Fibroblast of skin of right quadriceps (primary cell): ENCODE measurements around the gene NDP.
"Not testable (repeated sequence)": the region's sequence is repeated elsewhere in the genome, so short reads cannot be mapped to it uniquely, and the experiment has no call there.

ENCODE experiments used
- DNase-seq: peaks from one replicate; pipeline ENCODE4 v3.0.0-alpha.2; 2013

Gene NDP

DNA sequence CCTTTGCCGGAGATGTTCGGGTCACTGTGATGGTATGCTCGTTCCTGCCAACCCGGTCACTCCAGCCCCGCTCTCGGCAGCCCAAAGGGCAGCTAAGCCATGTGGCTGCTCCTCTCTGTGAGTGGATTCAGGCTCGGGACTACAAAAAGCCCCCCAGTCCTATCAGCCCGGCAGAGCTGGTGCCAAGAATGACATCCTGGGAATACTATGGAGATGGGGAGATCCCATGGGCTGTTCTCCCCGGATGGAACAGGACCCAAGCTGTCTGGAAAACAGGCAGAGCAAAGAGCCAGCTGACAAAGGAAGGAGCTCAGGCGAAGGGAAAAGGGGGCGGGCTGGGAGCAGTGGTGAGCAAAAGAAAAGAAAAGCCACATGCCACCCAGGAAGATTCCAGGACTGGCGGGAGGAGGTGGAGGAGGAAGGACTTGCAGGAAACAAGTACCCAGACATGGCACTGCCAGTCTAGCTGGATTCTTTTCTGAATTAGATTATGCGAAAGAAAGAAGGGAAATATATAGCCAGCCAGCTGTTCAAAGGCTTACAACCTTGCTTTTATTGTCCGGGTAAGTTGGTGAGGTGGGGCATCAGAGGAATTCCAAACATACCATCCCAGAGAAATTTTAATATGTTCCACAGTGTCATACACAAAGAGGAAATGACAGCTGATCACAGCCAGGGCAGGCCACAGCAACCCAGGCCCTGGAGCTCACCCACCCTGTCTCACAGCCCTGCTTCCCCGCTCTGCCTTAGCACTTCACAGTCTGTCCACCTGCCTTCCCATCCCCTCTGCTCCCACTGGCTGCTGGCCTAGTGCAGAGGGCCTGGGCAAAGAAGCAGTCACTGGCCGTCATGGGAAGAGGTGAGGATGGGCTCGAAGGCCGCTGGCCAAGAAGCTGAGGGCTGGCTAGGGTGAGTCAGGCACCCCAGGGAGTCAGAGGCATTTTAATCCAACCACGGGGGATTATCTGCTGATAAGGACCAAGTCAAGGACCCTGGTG is 3.4 kb downstream of the NDP start:
- DNase-seq, result peak; percentile 45

GRCh38 chrX:43968359-43968781 is 4.8 kb downstream of the NDP start:
- DNase-seq, result no peak

DNA sequence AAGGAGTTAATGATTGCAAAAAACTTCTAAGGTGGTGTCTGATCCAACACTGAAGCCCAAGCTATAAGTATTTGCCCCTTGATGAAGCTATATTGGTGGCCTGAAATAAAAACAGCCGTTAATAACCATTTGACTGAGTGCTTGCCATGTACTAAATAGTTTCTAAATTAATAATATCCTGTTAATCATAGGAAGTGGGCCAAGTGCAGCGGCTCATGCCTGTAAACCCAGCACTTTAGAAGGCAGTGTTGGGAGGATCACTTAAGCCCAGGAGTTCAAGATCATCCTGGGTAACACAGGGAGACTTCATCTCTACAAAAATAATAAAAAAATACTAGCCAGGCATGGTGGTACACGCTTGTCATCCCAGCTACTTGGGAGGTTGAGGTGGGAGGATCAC is 8.3 kb downstream of the NDP start:
- DNase-seq, result no peak

- DNase-seq, result no peak
Measured at GRCh38 chrX:43963726-43964125, 9.5 kb downstream of the NDP start.

GRCh38 chrX:43962636-43963035 is 10.6 kb downstream of the NDP start:
- no peak for DNase-seq

DNA sequence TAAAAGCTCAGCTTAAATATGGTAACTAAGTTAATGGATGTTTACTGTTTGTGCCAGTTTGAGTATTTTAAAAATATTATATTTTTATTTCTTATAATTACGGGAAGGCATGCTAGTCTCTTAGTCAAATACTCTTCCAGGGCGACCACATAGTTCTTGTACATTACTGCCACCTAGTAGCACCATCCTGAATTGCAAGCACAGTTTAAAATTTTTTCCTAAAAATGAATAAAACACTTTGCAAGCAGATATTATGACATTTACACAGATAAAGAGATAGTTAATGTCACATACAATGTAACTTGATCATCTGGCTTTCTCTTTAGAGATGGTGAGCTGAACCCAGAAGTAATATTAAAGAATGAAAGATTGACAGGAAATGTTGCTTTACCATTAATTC is 11.5 kb downstream of the NDP start:
- no peak for DNase-seq

GRCh38 chrX:43958529-43958928 is 14.7 kb downstream of the NDP start:
- peak; percentile 78 for DNase-seq

DNA sequence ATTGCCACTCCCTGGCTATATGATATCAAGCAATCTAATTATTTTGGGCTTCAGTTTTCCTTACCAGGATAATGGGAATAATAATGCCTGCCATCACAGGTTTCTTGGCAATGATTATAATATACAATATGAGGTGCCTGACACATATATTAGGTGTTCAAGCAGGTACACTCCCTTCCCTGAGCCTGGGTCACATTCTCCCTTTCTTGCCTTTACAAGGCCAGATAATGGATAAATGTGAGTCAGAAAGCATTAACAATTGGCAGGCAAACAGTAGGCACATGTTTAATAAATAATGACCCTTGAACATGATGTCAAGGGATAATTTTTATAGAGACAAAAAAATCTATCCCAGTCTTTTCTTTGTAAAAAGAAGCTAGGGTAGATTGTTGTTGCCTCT is 17.2 kb downstream of the NDP start:
- no peak for DNase-seq

DNA sequence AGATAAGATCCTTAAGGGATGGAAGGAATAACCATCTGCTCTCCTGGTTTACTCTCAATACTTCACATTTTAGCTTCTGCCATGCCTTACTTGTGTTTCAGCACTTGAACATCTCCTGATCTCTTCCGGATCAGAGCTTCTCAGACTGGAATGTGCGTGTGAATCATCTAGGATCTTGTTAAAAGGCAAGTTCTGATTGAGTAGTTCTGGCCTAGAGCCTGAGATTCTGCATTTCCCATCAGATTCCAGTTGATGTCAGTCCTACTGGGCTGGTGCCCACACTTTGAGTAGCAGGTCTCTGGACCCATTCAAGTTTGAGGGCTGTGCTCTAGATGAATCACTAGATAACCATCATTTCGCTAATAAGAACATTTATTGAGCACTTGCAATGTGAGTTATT is 20.0 kb downstream of the NDP start:
- no peak for DNase-seq

GRCh38 chrX:43949669-43950068 is 23.5 kb downstream of the NDP start:
- DNase-seq, result no peak

DNA sequence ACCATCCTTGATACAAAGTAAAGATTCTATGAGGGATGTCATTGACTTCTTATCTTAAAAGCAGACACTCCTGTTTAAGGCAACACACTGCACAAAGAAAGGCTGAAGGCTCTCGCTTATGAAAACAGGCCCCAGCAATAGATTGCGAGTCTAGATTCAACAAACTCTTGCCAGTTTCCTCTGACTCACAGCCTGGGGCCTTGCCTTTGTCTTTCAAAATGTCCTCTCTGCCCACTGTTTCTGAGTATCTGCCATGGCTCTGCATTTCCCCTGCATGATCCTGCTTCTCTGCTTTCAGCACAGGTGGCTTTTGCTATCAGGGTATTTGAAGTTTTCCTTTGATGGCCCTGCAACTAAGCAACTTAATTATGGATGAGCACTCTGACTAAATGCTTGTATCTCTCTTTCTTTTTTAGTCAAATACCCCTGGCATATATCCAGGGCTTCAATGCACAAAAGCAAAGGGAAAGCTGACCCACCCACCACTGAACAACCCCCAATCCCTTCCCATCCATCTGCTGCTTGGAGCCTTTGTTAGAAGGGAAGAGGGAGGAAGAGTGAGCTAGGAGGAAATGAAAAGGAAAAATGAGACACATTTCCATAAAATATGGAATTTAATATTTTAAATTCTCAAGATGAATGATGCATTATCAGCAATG is 32.2 kb downstream of the NDP start:
- no peak for DNase-seq

DNA sequence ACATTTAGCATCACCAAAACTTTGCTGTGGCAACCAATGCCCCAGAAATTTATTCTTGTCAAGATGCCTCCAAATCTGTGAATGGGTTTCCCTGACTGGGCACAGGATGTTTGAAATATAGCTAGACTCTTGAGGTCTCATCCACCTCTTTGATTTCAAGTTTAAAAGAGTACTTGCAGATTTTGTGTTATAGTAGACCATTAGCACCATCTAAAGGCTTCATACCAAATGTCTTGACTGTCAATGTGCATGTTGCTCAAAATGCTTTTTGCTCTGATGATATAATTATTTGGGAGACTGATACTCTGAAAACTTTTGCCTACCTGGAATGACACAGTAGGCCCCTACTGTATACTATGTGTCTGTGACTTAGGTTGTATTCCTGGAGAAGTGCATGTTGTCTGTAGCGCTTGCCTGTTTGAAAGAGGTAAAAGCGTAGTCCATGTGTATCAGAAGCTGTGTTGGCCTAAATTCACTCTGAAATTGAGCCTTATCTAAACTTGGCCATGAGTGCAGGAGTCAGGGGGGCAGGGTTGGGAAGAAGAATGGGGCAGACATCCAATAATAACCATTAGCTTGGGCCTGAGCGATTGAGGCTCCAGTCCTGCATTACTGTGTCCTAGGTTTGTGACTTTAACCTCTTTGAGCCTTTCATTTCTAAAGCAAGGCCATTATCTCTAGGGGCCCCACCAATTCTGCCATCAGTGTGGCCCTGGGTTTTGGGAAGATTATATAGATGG is 33.8 kb downstream of the NDP start:
- DNase-seq, result no peak

GRCh38 chrX:43922032-43922431 is 51.2 kb downstream of the NDP start:
- not testable (repeated sequence) for DNase-seq

DNA sequence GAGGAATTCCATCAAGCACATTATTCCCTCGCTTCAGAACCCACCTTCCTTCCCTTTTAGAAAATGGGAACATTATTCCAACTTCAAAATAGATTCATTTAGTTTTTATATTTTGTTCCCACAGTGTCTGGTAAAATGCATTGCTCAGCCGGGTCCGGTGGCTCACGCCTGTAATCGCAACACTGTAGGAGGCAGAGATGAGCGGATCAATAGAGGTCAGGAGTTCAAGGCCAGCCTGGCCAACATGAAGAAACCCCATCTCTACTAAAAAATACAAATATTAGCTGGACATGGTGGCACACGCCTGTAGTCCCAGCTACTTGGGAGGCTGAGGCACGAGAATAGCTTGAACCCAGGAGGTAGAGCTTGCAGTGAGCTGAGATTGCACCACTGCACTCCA is 62.4 kb downstream of the NDP start:
- not testable (repeated sequence) for DNase-seq

GRCh38 chrX:43910012-43910411 is 63.2 kb downstream of the NDP start:
- no peak for DNase-seq

GRCh38 chrX:43909141-43909540 is 64.0 kb downstream of the NDP start:
- no peak for DNase-seq

- no peak for DNase-seq
Measured at GRCh38 chrX:43899878-43900815, 73.0 kb downstream of the NDP start.
